GM10266 (cell line): ENCODE measurements around the gene ADD2.

Experiments used
- DNase-seq: peaks from one replicate; pipeline ENCODE4 v3.0.0; 2012; ENCODE audit errors: extremely low spot score
- CTCF ChIP-seq: IDR thresholded peaks from 2 replicates; pipeline ENCODE4 v1.5.1; 2012; ENCODE audit warnings: mild to moderate bottlenecking, low read depth; ENCODE audit not compliant: control insufficient read depth, insufficient read depth; ENCODE audit errors: missing control alignments

Gene ADD2

GRCh38 chr2:70750320-70750719 lies 17.7 kb downstream of the ADD2 start:
- TF ChIP-seq CTCF, result no peak
- no peak for DNase-seq

- TF ChIP-seq CTCF, result no peak
- no peak for DNase-seq
Observed at GRCh38 chr2:70748002-70748784, 19.8 kb downstream of the ADD2 start.

- no peak for TF ChIP-seq CTCF
- DNase-seq, result no peak
Observed at GRCh38 chr2:70747284-70747683, 20.7 kb downstream of the ADD2 start.

GRCh38 chr2:70746094-70746974 lies 21.7 kb downstream of the ADD2 start:
- DNase-seq, result no peak
- TF ChIP-seq CTCF, result no peak

GRCh38 chr2:70745276-70745825 lies 22.6 kb downstream of the ADD2 start:
- DNase-seq, result no peak
- no peak for TF ChIP-seq CTCF

- no peak for TF ChIP-seq CTCF
- no peak for DNase-seq
Observed at GRCh38 chr2:70744397-70744796, 23.6 kb downstream of the ADD2 start.
